ENCODE results near the gene AZGP1.

Gene AZGP1
- long read RNA-seq, result 0 reads

DNA sequence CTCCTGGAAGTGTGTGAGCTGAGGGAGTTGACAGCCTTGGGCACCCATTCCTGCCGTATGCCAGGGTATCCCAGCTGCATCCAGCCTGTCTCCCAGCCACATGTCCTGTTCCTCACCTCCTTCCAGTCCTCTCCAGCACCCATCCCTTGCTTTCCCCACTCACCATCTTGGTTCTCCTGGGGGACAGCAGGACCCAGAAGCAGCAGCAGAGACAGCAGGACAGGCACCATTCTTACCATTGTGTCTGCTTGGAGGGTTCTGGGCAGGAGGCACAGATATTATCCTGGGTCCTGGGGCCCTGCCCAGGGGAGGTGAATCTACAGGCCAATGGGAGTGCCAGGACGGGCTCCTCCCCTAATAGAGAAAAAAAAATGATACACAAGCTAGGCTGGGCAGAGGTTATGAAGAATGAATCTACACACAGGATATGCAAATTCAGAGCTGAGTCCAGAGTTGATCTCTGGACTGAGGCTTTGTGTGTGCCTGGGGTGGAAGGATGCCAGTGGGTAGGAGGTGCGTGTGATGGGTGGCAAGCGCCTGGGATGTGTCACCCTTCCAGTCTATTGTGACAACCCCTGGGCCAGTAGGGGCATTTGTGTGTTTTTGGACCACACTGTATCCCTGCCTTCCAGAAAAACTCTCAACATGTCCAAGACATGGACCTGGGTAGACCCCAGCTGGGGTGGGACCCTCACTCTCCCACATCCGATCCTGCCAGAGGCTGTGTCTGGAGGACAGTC is at the start of gene AZGP1:
TSS of gene AZGP1 (minus strand) at position 250 of the 740 bp plus-strand sequence. CDS start at position 239, 11 bp downstream.
- no peak within 1 kb of the TSS for H3K27ac ChIP-seq (replicated peaks)
- DNase-seq (ENCODE audit: low read depth in 1 of 2, low spot score in 1 of 2), result no peak
- H3K4me3 ChIP-seq (replicated peaks; ENCODE audit: insufficient read depth, low read length), result no peak within 1 kb of the TSS
- TF ChIP-seq SPI1 (IDR thresholded peaks at IDR 0.05; ENCODE audit: borderline replicate concordance, low read depth) (no peak), POLR2AphosphoS5 (IDR thresholded peaks at IDR 0.05; ENCODE audit: low read depth) (no peak), GABPA (IDR thresholded peaks at IDR 0.05; ENCODE audit: low read depth) (no peak)
- TF ChIP-seq, protein P1, sequence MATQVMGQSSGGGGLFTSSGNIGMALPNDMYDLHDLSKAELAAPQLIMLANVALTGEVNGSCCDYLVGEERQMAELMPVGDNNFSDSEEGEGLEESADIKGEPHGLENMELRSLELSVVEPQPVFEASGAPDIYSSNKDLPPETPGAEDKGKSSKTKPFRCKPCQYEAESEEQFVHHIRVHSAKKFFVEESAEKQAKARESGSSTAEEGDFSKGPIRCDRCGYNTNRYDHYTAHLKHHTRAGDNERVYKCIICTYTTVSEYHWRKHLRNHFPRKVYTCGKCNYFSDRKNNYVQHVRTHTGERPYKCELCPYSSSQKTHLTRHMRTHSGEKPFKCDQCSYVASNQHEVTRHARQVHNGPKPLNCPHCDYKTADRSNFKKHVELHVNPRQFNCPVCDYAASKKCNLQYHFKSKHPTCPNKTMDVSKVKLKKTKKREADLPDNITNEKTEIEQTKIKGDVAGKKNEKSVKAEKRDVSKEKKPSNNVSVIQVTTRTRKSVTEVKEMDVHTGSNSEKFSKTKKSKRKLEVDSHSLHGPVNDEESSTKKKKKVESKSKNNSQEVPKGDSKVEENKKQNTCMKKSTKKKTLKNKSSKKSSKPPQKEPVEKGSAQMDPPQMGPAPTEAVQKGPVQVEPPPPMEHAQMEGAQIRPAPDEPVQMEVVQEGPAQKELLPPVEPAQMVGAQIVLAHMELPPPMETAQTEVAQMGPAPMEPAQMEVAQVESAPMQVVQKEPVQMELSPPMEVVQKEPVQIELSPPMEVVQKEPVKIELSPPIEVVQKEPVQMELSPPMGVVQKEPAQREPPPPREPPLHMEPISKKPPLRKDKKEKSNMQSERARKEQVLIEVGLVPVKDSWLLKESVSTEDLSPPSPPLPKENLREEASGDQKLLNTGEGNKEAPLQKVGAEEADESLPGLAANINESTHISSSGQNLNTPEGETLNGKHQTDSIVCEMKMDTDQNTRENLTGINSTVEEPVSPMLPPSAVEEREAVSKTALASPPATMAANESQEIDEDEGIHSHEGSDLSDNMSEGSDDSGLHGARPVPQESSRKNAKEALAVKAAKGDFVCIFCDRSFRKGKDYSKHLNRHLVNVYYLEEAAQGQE (IDR thresholded peaks at IDR 0.05; ENCODE audit: insufficient replicate concordance, low read depth), result no peak
- TF ChIP-seq, protein P2, sequence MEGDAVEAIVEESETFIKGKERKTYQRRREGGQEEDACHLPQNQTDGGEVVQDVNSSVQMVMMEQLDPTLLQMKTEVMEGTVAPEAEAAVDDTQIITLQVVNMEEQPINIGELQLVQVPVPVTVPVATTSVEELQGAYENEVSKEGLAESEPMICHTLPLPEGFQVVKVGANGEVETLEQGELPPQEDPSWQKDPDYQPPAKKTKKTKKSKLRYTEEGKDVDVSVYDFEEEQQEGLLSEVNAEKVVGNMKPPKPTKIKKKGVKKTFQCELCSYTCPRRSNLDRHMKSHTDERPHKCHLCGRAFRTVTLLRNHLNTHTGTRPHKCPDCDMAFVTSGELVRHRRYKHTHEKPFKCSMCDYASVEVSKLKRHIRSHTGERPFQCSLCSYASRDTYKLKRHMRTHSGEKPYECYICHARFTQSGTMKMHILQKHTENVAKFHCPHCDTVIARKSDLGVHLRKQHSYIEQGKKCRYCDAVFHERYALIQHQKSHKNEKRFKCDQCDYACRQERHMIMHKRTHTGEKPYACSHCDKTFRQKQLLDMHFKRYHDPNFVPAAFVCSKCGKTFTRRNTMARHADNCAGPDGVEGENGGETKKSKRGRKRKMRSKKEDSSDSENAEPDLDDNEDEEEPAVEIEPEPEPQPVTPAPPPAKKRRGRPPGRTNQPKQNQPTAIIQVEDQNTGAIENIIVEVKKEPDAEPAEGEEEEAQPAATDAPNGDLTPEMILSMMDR (IDR thresholded peaks at IDR 0.05; ENCODE audit: insufficient read depth, low read length), result no peak
- H3K27me3 ChIP-seq (ENCODE audit: insufficient read depth, poor library complexity, severe bottlenecking), result no peaks in the 10 kb centered on the region

DNA sequence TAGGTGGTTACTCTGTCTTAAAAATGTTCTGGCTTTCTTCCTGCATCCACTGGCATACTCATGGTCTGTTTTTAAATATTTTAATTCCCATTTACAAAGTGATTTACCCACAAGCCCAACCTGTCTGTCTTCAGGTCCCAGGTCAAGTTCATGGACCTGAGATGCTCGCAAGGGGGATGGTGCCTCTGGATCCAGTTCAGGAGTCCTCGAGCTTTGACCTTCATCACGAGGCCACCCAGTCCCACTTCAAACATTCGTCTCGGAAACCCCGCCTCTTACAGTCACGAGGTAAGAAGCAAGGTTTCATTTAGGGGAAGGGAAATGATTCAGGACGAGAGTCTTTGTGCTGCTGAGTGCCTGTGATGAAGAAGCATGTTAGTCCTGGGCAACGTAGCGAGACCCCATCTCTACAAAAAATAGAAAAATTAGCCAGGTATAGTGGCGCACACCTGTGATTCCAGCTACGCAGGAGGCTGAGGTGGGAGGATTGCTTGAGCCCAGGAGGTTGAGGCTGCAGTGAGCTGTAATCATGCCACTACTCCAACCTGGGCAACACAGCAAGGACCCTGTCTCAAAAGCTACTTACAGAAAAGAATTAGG is 48.3 kb upstream of the AZGP1 start:
- Histone ChIP-seq H3K27me3 (ENCODE audit: insufficient read depth, poor library complexity, severe bottlenecking) (no peaks in the 10 kb centered on the region), H3K4me3 (replicated peaks; ENCODE audit: insufficient read depth, low read length) (no peak overlapping the region), H3K27ac (replicated peaks) (no peak overlapping the region)
- DNase-seq (ENCODE audit: low read depth in 1 of 2, low spot score in 1 of 2), result no peak
- TF ChIP-seq POLR2AphosphoS5 (IDR thresholded peaks at IDR 0.05; ENCODE audit: low read depth), result no peak
- TF ChIP-seq, protein P2 (IDR thresholded peaks at IDR 0.05; ENCODE audit: insufficient read depth, low read length), result no peak
- no peak for TF ChIP-seq SPI1 (IDR thresholded peaks at IDR 0.05; ENCODE audit: borderline replicate concordance, low read depth)
- no peak for TF ChIP-seq GABPA (IDR thresholded peaks at IDR 0.05; ENCODE audit: low read depth)
- TF ChIP-seq, protein P1 (IDR thresholded peaks at IDR 0.05; ENCODE audit: insufficient replicate concordance, low read depth), result no peak

DNA sequence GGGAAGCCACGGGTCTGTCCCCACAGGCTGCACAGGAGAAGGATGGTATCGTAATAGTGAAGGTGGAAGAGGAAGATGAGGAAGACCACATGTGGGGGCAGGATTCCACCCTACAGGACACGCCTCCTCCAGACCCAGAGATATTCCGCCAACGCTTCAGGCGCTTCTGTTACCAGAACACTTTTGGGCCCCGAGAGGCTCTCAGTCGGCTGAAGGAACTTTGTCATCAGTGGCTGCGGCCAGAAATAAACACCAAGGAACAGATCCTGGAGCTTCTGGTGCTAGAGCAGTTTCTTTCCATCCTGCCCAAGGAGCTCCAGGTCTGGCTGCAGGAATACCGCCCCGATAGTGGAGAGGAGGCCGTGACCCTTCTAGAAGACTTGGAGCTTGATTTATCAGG is 47.7 kb upstream of the AZGP1 start:
- no peak overlapping the region for H3K4me3 ChIP-seq (replicated peaks; ENCODE audit: insufficient read depth, low read length)
- TF ChIP-seq POLR2AphosphoS5 (IDR thresholded peaks at IDR 0.05; ENCODE audit: low read depth), result no peak
- TF ChIP-seq, protein P2 (IDR thresholded peaks at IDR 0.05; ENCODE audit: insufficient read depth, low read length), result no peak
- TF ChIP-seq, protein P1 (IDR thresholded peaks at IDR 0.05; ENCODE audit: insufficient replicate concordance, low read depth), result no peak
- TF ChIP-seq SPI1 (IDR thresholded peaks at IDR 0.05; ENCODE audit: borderline replicate concordance, low read depth), result no peak
- TF ChIP-seq GABPA (IDR thresholded peaks at IDR 0.05; ENCODE audit: low read depth), result no peak
- H3K27me3 ChIP-seq (ENCODE audit: insufficient read depth, poor library complexity, severe bottlenecking), result no peaks in the 10 kb centered on the region
- DNase-seq (ENCODE audit: low read depth in 1 of 2, low spot score in 1 of 2), result no peak
- no peak overlapping the region for H3K27ac ChIP-seq (replicated peaks)

All from HL-60 (cell line).